Mucosa of gallbladder (tissue), 1 donor: ENCODE results near the gene INTS11. TPM values are rescaled to one million over a fixed set of nuclear protein-coding genes. Genes with fewer than 3 reads are reported as not detected.

ENCODE experiments used
- DNase-seq: peaks from one replicate; pipeline ENCODE4 v3.0.0-alpha.2; 2020; ENCODE audit warnings: low spot score
- total RNA-seq: library from RNA; stranded (reverse); gene quantifications from one replicate; pipeline ENCODE4 v1.2.1, GENCODE V29; 2021
- donor health status: DM: no; HTN: no; CAD: no.

Gene INTS11
- total RNA-seq, 1 donor from 2014 or later, result 121 TPM

DNA sequence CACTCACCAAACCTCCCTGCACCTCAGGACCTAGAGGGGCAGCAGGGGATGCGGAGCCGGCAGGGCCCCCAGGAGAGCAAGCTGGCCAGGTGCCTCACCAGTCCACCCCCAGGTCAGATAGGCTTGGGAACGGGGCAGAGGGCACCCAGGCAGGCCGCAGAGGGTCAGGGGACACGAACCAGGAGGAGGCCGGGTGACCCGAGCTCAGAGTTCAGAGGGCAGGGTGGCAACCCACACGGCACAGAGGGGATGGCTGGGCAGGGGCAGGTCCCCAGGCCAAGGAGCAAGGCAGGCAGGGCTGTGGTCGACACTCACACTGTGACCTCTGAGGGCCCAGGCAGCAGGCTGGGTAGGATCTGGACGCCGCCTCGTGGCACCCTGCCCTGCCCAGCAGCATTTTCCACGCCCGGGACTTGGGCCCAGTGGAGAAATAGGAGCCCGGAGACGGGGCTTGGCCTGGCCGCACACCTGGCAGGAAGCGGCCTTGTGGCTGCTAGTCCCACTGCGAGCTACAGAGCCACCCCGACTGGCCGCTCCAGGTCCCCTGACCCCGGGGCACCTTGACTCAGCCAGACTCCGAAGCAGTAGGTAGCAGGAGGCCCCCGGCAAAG is 19.5 kb upstream of the INTS11 start:
- DNase-seq, result no peak

DNA sequence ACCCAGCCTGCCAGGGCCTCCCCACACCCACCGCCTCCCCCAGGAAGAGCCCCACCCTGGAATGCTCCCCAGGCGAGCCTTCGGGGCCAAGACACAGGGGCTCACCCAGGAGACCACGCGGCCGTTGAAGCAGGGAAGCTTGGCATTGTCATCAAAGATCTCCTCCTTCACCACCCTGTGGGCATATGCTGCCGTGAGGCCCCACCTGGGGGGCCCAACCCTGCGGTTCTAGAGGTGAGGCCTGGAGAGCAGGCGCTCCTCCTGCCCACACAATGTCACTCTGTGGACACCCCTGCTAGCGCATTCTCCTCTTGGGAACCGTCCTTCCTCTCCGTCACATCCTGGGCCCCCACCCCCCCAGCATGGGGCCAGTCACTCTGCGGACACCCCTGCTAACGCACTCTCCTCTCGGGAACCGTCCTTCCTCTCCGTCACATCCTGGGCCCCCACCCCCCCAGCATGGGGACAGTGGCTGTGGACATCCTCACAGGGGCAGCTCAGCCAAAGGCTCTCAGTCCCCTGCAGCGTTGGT is 18.2 kb upstream of the INTS11 start:
- DNase-seq, result no peak

DNA sequence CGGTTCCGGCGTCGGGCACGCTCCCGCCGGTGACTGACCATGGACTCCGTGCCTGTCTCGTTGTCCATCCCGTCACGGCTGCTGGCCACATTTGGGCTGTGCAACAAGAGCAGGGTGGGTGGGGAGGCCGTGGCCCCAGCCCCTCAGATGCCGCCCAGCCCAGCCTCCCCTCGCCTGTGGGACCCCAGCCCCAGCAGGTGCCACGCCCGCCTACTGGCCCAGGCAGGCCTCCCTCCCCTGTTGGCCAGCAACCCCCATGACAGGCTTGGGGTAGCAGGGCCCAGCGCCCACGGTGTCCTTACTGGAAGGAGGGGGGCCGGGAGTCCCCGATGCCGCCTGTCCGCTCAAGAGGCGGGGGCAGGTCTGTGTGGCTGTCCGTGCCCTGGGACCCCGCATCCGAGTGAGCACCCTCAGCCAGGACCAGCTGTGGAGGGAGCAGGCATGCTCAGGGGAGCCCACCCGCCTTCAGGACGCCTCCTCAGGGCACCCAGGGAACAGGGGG is 17.7 kb upstream of the INTS11 start:
- no peak for DNase-seq

DNA sequence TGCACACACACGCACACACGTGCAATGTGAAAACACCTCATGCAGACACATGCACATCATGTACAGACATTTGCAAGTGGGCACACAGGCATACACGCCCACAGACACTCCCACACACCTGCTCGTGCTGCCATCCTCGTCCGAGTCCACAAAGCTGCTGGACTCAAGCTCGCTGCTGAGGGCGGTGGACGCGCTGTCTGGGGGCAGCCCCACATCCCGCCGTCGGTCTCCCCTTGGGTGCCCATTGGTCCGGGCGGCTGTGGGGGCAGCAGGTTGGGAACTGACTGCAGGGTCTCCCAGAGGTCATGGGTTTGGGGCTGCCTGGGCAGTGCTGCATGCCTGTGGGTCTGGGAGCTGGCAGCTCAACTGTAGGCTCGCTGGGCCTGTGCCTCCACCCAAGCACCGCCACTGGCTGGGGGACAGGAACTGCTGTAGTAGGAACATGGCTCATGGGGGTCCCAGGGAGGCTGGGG is 17.1 kb upstream of the INTS11 start:
- no peak for DNase-seq

DNA sequence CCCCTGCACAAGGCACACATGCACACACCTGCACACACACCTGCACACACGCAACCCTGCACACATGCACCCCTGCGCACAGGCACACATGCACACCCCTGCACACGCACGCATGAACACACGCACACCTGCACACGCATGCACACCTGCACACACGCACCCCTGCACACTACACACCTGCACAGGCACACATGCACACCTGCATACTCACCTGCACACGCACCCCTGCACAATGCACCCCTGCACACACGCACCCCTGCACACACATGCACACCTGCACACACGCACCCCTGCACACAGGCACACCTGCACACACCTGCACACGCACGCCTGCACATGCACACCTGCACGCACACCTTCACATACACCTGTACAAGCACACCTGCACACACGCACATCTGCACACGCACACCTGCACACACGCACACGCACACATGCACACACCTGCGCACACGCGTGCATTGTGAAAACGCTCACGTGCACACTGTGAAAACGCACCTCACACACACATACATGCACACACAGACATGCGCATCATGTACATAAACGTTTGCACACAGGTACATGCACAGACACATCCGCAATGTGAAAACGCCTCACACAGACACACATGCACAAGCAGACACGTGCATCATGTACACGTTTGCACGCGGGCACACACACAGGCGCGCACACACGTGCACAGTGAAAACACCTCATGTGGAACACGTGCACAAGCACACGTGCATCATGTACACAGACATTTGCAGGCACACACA is 16.5 kb upstream of the INTS11 start:
- no peak for DNase-seq

DNA sequence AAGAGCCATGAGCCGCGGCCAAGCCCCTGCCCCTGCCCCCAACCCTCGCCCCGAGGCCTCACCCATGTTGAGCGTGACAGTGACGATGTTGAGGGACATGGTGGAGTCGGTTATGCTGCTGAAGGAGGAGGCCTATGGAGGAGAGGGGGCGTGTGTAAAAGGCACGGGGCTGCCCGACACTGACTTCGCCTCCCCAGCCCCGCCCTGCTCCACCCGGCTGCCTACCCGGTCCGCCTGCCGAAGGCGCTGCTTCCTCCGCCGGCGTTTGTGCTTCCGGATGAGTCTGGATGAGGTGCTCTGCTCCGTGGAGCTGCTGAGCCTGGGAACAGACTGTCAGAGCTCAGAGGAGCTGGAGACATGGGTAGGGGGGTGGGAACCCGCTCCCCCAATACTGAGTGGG is 15.7 kb upstream of the INTS11 start:
- no peak for DNase-seq

DNA sequence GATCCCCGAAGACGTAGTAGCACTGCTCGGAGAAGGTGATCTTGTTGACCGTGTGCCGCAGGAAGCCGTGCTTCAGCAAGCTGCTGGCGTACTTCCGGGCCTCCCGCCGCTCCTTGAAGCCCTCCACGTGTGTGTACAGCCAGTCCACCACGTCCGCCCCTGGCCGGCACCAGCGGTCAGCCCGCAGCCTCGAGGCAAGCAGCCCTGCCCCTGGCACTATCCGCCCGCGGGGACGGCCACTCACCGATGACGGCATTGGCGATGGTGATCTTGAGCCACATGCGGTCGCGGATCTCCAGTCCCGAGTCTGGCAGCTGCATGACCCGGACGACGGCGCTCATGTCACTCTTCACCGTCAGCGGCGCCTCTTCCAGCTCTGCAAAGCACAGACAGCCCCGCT is 13.8 kb upstream of the INTS11 start:
- DNase-seq, result no peak

DNA sequence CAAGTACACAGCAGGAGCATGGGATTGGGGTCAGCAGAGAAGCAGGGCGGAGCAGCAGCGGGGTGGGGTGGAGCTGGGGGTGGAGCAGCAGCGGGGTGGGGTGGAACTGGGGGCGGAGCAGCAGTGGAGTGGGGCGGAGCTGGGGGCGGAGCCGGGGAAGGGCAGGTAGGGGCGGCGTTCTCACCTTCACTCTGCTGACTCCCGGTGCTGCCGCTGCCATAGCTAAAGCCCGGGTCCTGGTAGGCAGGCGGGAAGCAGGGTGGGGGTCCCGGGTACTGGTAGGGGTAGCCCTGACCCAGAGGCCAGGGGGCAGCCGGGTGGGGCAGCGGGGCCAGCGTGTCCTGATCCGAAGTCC is 13.3 kb upstream of the INTS11 start:
- no peak for DNase-seq

DNA sequence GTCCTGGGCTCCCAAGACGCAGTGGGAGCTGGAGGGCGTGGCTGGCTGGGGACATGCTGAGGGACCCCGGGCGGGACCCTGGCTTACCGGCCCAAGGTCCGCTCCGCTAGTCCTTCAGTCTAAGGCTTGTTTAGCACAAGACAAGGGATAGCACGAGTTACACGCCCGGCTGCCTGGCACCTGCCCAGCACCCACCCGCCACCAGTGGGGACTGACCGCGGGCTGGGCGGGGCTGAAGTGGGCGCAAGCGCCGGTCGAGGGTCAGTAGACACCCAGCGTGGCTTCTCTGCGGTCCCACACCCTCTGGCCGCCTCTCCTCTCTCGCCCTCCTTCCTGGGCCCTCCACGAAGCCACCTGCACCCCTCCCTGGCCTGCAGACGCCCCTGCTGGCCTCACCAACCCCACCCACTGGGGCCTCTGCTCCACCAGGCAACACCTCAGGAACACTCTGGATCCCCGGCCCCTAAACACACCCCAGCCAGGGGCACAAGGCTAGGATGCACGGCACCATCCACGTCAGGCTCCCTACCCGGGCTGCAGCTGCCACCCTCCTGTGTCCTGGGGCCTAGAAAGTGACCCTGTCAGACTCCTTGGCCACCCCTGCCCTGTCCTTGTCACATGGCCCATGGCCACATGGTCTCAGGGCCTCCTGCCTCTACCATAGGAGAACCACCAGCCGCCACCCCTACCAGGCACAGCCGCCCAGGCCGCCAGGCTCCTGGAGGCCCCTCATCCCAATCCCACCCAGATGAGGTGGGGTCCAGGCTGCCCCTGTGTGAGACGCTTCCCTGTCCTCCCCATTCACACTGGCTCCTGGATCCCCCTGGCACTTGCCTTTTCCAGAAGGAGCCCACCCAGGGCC is 12.7 kb upstream of the INTS11 start:
- no peak for DNase-seq

DNA sequence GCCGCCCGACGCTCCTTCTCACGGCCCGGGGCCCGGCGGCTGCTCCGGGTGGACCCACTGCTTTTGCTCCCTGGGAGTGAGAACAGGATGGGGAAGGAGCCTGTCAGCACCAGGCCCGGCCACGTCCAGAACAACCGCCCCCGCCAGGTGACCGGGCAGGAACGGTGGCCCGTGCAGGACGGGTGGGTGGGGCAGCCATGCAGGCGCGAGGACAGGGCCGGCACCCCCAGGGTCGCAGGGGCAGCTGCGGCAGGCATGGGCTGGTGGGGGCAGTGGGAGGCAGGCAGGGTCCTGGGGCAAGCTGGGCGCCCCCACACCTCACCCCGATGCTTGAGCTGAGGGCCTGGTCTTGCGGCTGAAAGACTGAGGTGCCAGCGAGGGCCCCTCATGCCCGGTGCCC is 12.0 kb upstream of the INTS11 start:
- DNase-seq, result no peak

DNA sequence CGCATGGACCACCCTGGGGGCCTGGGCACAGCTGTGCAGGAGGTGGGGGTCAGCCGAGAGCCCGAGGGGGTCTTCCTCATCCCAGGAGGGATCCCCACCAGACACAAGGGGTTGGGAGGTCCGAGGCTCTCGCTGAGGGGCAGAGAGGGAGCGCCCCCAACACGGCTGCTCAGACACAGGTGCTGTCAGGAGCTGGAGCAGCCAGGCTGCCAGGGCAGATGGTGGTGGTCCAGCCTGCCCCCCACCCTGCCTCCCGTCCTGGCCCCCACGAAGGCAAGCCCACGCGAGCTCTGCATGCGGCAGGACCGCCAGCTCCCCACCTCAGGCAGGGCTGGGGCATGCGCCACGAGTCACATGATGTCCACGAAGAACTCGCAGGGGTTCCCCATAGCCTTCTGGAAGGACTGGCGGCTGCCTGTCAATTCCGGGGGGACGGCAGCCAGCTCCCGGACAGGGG is 11.4 kb upstream of the INTS11 start:
- no peak for DNase-seq

DNA sequence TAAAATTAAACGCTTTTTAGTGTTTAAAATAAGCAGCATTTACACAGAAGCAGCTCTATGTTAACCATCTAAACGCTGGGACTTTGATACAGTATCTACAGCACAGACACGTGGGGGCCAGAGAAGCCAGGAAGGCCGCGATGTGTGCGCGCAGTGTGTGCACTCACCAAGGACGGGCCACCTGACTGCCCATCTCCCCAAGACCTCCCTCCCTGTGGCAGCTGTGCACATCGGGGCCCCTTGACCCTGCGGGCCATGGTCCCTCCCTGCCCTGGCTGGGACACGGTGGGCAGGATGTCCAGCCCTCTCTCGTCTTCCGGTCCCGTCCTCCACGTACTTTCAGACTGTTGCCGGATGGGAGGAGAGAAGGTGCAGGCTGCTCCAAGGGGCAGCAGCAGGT is 10.8 kb upstream of the INTS11 start:
- no peak for DNase-seq

DNA sequence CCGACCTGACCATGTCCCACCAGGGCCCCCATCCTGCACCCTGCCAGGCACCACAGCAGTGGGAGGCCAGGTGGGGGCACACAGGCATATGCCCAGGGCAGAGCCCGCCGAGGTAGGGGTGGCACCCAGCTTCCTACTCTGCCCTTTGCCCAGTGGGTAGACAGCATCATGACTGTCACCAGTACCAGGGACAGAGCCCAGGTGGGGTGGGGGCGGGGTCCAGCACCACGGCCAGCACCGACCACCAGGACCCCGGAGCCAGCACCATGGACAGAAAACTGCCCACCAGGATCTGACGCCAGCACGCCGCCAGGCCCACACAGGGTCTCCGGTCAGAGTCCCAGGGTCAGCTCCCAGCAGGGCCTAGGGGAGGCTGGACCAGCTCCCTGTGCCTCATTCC is 10.4 kb upstream of the INTS11 start:
- DNase-seq, result no peak

DNA sequence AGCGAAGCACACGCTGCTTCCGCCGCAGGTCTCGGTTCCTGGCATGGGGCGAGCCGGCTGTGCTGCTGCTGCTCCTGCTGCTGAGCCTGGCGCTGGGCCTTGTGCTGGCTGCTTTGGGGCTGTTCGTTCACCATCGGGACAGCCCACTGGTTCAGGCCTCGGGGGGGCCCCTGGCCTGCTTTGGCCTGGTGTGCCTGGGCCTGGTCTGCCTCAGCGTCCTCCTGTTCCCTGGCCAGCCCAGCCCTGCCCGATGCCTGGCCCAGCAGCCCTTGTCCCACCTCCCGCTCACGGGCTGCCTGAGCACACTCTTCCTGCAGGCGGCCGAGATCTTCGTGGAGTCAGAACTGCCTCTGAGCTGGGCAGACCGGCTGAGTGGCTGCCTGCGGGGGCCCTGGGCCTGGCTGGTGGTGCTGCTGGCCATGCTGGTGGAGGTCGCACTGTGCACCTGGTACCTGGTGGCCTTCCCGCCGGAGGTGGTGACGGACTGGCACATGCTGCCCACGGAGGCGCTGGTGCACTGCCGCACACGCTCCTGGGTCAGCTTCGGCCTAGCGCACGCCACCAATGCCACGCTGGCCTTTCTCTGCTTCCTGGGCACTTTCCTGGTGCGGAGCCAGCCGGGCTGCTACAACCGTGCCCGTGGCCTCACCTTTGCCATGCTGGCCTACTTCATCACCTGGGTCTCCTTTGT is 9.2 kb upstream of the INTS11 start:
- DNase-seq, result no peak

DNA sequence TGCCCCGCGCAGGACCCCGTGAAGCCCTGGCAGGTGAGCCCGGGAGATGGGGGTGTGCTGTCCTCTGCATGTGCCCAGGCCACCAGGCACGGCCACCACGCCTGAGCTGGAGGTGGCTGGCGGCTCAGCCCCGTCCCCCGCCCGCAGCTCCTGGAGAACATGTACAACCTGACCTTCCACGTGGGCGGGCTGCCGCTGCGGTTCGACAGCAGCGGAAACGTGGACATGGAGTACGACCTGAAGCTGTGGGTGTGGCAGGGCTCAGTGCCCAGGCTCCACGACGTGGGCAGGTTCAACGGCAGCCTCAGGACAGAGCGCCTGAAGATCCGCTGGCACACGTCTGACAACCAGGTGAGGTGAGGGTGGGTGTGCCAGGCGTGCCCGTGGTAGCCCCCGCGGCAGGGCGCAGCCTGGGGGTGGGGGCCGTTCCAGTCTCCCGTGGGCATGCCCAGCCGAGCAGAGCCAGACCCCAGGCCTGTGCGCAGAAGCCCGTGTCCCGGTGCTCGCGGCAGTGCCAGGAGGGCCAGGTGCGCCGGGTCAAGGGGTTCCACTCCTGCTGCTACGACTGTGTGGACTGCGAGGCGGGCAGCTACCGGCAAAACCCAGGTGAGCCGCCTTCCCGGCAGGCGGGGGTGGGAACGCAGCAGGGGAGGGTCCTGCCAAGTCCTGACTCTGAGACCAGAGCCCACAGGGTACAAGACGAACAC is 8.5 kb upstream of the INTS11 start:
- no peak for DNase-seq

DNA sequence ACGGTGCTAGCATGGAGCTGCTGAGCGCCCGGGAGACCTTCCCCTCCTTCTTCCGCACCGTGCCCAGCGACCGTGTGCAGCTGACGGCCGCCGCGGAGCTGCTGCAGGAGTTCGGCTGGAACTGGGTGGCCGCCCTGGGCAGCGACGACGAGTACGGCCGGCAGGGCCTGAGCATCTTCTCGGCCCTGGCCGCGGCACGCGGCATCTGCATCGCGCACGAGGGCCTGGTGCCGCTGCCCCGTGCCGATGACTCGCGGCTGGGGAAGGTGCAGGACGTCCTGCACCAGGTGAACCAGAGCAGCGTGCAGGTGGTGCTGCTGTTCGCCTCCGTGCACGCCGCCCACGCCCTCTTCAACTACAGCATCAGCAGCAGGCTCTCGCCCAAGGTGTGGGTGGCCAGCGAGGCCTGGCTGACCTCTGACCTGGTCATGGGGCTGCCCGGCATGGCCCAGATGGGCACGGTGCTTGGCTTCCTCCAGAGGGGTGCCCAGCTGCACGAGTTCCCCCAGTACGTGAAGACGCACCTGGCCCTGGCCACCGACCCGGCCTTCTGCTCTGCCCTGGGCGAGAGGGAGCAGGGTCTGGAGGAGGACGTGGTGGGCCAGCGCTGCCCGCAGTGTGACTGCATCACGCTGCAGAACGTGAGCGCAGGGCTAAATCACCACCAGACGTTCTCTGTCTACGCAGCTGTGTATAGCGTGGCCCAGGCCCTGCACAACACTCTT is 7.7 kb upstream of the INTS11 start:
- no peak for DNase-seq

DNA sequence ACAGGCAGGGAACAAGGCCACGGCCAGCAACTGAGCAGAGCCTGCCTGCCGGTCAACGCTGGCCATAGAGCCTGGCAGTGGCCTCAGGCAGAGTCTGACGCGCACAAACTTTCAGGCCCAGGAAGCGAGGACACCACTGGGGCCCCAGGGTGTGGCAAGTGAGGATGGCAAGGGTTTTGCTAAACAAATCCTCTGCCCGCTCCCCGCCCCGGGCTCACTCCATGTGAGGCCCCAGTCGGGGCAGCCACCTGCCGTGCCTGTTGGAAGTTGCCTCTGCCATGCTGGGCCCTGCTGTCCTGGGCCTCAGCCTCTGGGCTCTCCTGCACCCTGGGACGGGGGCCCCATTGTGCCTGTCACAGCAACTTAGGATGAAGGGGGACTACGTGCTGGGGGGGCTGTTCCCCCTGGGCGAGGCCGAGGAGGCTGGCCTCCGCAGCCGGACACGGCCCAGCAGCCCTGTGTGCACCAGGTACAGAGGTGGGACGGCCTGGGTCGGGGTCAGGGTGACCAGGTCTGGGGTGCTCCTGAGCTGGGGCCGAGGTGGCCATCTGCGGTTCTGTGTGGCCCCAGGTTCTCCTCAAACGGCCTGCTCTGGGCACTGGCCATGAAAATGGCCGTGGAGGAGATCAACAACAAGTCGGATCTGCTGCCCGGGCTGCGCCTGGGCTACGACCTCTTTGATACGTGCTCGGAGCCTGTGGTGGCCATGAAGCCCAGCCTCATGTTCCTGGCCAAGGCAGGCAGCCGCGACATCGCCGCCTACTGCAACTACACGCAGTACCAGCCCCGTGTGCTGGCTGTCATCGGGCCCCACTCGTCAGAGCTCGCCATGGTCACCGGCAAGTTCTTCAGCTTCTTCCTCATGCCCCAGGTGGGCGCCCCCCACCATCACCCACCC is 6.9 kb upstream of the INTS11 start, which contains the start of gene TAS1R3:
TAS1R3 (plus strand) TSS at position 213 of the 898 bp plus-strand sequence; CDS start at position 279, 66 bp downstream.
- no peak for DNase-seq

DNA sequence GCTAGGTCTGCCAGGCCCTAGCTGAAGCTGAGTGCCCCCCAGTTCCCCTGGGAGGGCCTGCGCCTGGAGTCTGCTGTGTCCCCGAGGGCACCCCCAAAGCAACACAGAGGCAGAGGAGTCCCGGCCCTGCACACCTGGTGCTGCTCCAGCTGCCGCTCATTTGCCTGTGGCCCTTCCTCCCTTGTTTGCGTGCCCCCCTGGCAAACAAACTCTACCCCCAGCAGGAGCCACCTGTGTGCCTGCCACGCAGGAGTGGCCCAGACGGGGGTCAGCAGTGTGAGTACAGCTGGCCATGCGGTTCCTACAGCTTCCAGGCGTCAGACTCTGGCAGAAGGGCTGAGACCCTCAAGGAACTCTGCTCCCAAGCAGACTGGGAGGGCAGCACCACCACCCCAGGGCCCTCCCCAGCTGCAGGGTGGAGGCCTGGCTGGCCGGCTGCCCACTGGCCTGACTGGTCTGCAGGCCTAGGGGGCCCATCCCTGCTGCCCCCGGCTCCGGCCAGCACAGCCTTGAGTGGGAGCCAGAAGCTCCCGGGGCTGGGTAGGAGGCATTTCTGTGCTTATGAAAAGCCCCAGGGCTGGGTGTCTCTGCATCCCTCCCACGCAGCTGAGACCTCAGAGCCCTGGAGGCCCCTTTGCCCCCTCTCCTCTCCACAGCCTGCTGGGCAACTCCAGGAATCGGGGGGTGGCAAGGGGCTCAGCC is 6.1 kb upstream of the INTS11 start:
- no peak for DNase-seq
